Liver (tissue), 9 donors: ENCODE data around the gene STH. TPM values are rescaled to one million over a fixed set of nuclear protein-coding genes. Genes with fewer than 3 reads are reported as not detected.

Experiments used
- DNase-seq: peaks from one replicate; pipeline ENCODE4 v3.0.0-alpha.2; 2017; ENCODE audit warnings: low spot score
- H3K27ac ChIP-seq, 2 donors: one replicate each; pipeline ENCODE4 v1.7.0; 2013; ENCODE audit warnings: inconsistent platforms in 2 of 2, low read length in 2 of 2, control low read depth in 1 of 2, low read depth in 1 of 2, mild to moderate bottlenecking in 1 of 2
- H3K27me3 ChIP-seq, 4 donors: one replicate each; pipeline versions ENCODE4 v1.6.1 to v1.7.0; 2013; ENCODE audit warnings: low read length in 3 of 4, inconsistent platforms in 1 of 4, mild to moderate bottlenecking in 1 of 4, moderate library complexity in 1 of 4; ENCODE audit not compliant: control insufficient read depth in 4 of 4, insufficient read depth in 4 of 4
- H3K36me3 ChIP-seq, 4 donors: one replicate each; pipeline versions ENCODE4 v1.6.1 to v1.7.0; 2013; ENCODE audit warnings: low read length in 3 of 4, mild to moderate bottlenecking in 3 of 4, low read depth in 1 of 4, moderate library complexity in 1 of 4; ENCODE audit not compliant: control insufficient read depth in 4 of 4, insufficient read depth in 3 of 4
- H3K4me1 ChIP-seq, 4 donors: one replicate each; pipeline versions ENCODE4 v1.6.1 to v1.7.0; 2013; ENCODE audit warnings: low read length in 3 of 4, mild to moderate bottlenecking in 3 of 4, moderate library complexity in 1 of 4; ENCODE audit not compliant: control insufficient read depth in 4 of 4, insufficient read depth in 4 of 4
- H3K4me3 ChIP-seq, 3 donors: one replicate each; pipeline versions ENCODE4 v1.6.1 to v1.7.0; 2013; ENCODE audit warnings: low read length in 3 of 3, control low read depth in 1 of 3, low read depth in 1 of 3, mild to moderate bottlenecking in 1 of 3
- H3K9ac ChIP-seq, 2 donors: one replicate each; pipeline ENCODE4 v1.7.0; 2013; ENCODE audit warnings: low read length in 2 of 2, mild to moderate bottlenecking in 2 of 2, moderate library complexity in 2 of 2, control low read depth in 1 of 2, low read depth in 1 of 2
- H3K9me3 ChIP-seq, 4 donors: one replicate each; pipeline versions ENCODE4 v1.6.1 to v1.7.0; 2013; ENCODE audit warnings: low read length in 3 of 4; ENCODE audit not compliant: control insufficient read depth in 4 of 4
- EGR1 ChIP-seq, 2 donors: IDR thresholded peaks; 2 replicates each; pipeline ENCODE4 v1.6.1; 2016 to 2018; ENCODE audit warnings: antibody characterized with exemption in 2 of 2, low read depth in 2 of 2
- FOXA1 ChIP-seq: IDR thresholded peaks from 2 replicates; pipeline ENCODE4 v1.6.1; 2016; ENCODE audit warnings: antibody characterized with exemption
- GABPA ChIP-seq, 2 donors: IDR thresholded peaks in 1 of 2; conservative IDR thresholded peaks in 1 of 2; 2 replicates each; pipeline ENCODE4 v1.6.1; 2016; ENCODE audit warnings: antibody characterized with exemption in 2 of 2, mild to moderate bottlenecking in 1 of 2, moderate library complexity in 1 of 2
- HNF4A ChIP-seq, 2 donors: conservative IDR thresholded peaks; 2 replicates each; pipeline ENCODE4 v1.6.1; 2016; ENCODE audit warnings: antibody characterized with exemption in 2 of 2, mild to moderate bottlenecking in 2 of 2
- HNF4G ChIP-seq: IDR thresholded peaks from 2 replicates; pipeline ENCODE4 v1.6.1; 2016; ENCODE audit warnings: antibody characterized with exemption
- JUND ChIP-seq, 2 donors: IDR thresholded peaks; 2 replicates each; pipeline ENCODE4 v1.6.1; 2016; ENCODE audit warnings: antibody characterized with exemption in 2 of 2
- NR2F2 ChIP-seq: IDR thresholded peaks from 2 replicates; pipeline ENCODE4 v1.6.1; 2016; ENCODE audit warnings: antibody characterized with exemption
- RAD21 ChIP-seq, 2 donors: IDR thresholded peaks; 2 replicates each; pipeline ENCODE4 v1.6.1; 2016; ENCODE audit warnings: antibody characterized with exemption in 2 of 2, mild to moderate bottlenecking in 2 of 2
- RXRA ChIP-seq, 2 donors: IDR thresholded peaks; 2 replicates each; pipeline ENCODE4 v1.6.1; 2017 to 2018; ENCODE audit warnings: antibody characterized with exemption in 2 of 2, mild to moderate bottlenecking in 1 of 2
- SP1 ChIP-seq: IDR thresholded peaks from 2 replicates; pipeline ENCODE4 v1.6.1; 2018; ENCODE audit warnings: antibody characterized with exemption, mild to moderate bottlenecking
- TAF1 ChIP-seq: conservative IDR thresholded peaks from 2 replicates; pipeline ENCODE4 v1.6.1; 2016; ENCODE audit warnings: antibody characterized with exemption, mild to moderate bottlenecking
- YY1 ChIP-seq: IDR thresholded peaks from 2 replicates; pipeline ENCODE4 v1.6.1; 2016; ENCODE audit warnings: antibody characterized with exemption, mild to moderate bottlenecking
- WGBS: extraction: QIAGEN DNeasy Blood & Tissue Kit; methylation state at CpG from one replicate; pipeline ENCODE4 v1.1.7; 2013; 5-methylcytosine and 5-hydroxymethylcytosine counted together
- polyA plus RNA-seq, 2 donors: library from polyadenylated mRNA; stranded (reverse) in 1 of 2; unstranded in 1 of 2; fragments of 200-250 nt in 1 of 2; fragments of >200 nt in 1 of 2; fragmentation: Nextera tagmentation in 1 of 2; extraction: Ambion mirVana in 1 of 2; gene quantifications; one replicate each; pipeline versions ENCODE4 v1.2.1 to v1.2.3, GENCODE V29; 2013 to 2015
- total RNA-seq, 2 donors: library from RNA; depleted of rRNA; stranded (reverse); fragments of >200 nt; gene quantifications; one replicate each; pipeline ENCODE4 v1.2.3, GENCODE V29; 2014
- TF ChIP-seq, protein P1 (sequence below): IDR thresholded peaks from 2 replicates; pipeline ENCODE4 v1.6.1; 2016; ENCODE audit warnings: antibody characterized with exemption
- TF ChIP-seq, protein P2 (sequence below): IDR thresholded peaks from 2 replicates; pipeline ENCODE4 v1.6.1; 2016; ENCODE audit warnings: antibody characterized with exemption
- TF ChIP-seq, protein P3 (sequence below): IDR thresholded peaks from 2 replicates; pipeline ENCODE4 v1.6.1; 2016; ENCODE audit warnings: antibody characterized with exemption, mild to moderate bottlenecking
- TF ChIP-seq, protein P4 (sequence below): IDR thresholded peaks from 2 replicates; pipeline ENCODE4 v1.6.1; 2016; ENCODE audit warnings: antibody characterized with exemption
- TF ChIP-seq, protein P5 (sequence below): fragments of 150-350 bp; IDR thresholded peaks from 2 replicates; pipeline ENCODE4 v1.5.1; 2017; ENCODE audit warnings: improper control_type of control experiment, low read depth, low read length; ENCODE audit not compliant: missing input control
- donor health status: healthy.
- donor health status: healthy.
- donor health status: healthy.
- donor health status: healthy.
- donor health status: healthy.

STH gene
- total and polyA plus RNA-seq, 4 donors: not detected

DNA sequence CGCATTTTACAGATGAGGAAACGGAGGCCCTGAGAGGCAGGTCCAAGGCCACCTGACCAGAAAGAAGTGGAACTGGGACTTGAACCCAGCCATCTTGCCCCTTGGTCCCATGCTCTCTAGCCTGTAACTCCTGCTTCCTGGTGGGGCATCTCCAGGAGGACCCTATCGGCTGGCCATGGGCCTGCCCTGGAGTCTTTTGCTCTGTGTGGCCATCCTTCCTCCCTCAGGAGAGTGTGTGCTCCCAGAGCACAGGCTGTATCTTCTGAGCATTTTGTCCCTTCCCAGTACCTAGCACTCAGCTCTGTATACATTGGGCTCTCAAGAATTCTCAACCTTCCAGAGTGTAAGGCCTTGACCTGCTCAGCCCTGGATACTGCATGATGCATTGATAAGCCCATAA, 28.4 kb upstream of the STH start:
- peaks cover 0 to 3% (median 0%) of the 10 kb centered on the region in 4 donors for H3K27me3 ChIP-seq
- H3K4me1 ChIP-seq: no peaks in the 10 kb centered on the region
- no peak for DNase-seq
- no peak for TF ChIP-seq TAF1
- no peak for TF ChIP-seq HNF4G
- no peak for TF ChIP-seq NR2F2
- TF ChIP-seq, protein P1, sequence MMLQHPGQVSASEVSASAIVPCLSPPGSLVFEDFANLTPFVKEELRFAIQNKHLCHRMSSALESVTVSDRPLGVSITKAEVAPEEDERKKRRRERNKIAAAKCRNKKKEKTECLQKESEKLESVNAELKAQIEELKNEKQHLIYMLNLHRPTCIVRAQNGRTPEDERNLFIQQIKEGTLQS: no peak
- TF ChIP-seq YY1: no peak
- no peak for TF ChIP-seq SP1
- TF ChIP-seq, protein P2, sequence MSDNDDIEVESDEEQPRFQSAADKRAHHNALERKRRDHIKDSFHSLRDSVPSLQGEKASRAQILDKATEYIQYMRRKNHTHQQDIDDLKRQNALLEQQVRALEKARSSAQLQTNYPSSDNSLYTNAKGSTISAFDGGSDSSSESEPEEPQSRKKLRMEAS: no peak
- no peak for TF ChIP-seq HNF4A (conservative IDR thresholded peaks at IDR 0.05)
- TF ChIP-seq GABPA (IDR thresholded peaks at IDR 0.05 in 1 of 2, conservative IDR thresholded peaks at IDR 0.05 in 1 of 2): no peak
- no peak for TF ChIP-seq EGR1 (IDR thresholded peaks at IDR 0.05; ENCODE audit: low read depth in 2 of 2)
- no peak for TF ChIP-seq JUND (IDR thresholded peaks at IDR 0.05)
- TF ChIP-seq, protein P3, sequence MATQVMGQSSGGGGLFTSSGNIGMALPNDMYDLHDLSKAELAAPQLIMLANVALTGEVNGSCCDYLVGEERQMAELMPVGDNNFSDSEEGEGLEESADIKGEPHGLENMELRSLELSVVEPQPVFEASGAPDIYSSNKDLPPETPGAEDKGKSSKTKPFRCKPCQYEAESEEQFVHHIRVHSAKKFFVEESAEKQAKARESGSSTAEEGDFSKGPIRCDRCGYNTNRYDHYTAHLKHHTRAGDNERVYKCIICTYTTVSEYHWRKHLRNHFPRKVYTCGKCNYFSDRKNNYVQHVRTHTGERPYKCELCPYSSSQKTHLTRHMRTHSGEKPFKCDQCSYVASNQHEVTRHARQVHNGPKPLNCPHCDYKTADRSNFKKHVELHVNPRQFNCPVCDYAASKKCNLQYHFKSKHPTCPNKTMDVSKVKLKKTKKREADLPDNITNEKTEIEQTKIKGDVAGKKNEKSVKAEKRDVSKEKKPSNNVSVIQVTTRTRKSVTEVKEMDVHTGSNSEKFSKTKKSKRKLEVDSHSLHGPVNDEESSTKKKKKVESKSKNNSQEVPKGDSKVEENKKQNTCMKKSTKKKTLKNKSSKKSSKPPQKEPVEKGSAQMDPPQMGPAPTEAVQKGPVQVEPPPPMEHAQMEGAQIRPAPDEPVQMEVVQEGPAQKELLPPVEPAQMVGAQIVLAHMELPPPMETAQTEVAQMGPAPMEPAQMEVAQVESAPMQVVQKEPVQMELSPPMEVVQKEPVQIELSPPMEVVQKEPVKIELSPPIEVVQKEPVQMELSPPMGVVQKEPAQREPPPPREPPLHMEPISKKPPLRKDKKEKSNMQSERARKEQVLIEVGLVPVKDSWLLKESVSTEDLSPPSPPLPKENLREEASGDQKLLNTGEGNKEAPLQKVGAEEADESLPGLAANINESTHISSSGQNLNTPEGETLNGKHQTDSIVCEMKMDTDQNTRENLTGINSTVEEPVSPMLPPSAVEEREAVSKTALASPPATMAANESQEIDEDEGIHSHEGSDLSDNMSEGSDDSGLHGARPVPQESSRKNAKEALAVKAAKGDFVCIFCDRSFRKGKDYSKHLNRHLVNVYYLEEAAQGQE: no peak
- no peak for TF ChIP-seq RAD21 (IDR thresholded peaks at IDR 0.05)
- TF ChIP-seq, protein P4, sequence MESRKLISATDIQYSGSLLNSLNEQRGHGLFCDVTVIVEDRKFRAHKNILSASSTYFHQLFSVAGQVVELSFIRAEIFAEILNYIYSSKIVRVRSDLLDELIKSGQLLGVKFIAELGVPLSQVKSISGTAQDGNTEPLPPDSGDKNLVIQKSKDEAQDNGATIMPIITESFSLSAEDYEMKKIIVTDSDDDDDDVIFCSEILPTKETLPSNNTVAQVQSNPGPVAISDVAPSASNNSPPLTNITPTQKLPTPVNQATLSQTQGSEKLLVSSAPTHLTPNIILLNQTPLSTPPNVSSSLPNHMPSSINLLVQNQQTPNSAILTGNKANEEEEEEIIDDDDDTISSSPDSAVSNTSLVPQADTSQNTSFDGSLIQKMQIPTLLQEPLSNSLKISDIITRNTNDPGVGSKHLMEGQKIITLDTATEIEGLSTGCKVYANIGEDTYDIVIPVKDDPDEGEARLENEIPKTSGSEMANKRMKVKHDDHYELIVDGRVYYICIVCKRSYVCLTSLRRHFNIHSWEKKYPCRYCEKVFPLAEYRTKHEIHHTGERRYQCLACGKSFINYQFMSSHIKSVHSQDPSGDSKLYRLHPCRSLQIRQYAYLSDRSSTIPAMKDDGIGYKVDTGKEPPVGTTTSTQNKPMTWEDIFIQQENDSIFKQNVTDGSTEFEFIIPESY: no peak
- TF ChIP-seq RXRA (IDR thresholded peaks at IDR 0.05): no peak
- TF ChIP-seq, protein P5, sequence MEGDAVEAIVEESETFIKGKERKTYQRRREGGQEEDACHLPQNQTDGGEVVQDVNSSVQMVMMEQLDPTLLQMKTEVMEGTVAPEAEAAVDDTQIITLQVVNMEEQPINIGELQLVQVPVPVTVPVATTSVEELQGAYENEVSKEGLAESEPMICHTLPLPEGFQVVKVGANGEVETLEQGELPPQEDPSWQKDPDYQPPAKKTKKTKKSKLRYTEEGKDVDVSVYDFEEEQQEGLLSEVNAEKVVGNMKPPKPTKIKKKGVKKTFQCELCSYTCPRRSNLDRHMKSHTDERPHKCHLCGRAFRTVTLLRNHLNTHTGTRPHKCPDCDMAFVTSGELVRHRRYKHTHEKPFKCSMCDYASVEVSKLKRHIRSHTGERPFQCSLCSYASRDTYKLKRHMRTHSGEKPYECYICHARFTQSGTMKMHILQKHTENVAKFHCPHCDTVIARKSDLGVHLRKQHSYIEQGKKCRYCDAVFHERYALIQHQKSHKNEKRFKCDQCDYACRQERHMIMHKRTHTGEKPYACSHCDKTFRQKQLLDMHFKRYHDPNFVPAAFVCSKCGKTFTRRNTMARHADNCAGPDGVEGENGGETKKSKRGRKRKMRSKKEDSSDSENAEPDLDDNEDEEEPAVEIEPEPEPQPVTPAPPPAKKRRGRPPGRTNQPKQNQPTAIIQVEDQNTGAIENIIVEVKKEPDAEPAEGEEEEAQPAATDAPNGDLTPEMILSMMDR: no peak
- TF ChIP-seq FOXA1: no peak
- no peaks in the 10 kb centered on the region for H3K9me3 ChIP-seq
- H3K27ac ChIP-seq: no peak overlapping the region
- no peak overlapping the region for H3K4me3 ChIP-seq
- no peaks in the 10 kb centered on the region for H3K36me3 ChIP-seq
- no peak overlapping the region for H3K9ac ChIP-seq
- 96% methylated on average over 3 of the region's 3 CpGs for WGBS

DNA sequence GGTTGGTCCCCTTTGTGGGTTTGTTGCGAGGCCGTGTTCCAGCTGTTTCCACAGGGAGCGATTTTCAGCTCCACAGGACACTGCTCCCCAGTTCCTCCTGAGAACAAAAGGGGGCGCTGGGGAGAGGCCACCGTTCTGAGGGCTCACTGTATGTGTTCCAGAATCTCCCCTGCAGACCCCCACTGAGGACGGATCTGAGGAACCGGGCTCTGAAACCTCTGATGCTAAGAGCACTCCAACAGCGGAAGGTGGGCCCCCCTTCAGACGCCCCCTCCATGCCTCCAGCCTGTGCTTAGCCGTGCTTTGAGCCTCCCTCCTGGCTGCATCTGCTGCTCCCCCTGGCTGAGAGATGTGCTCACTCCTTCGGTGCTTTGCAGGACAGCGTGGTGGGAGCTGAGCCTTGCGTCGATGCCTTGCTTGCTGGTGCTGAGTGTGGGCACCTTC, 27.3 kb upstream of the STH start:
- no peaks in the 10 kb centered on the region for H3K36me3 ChIP-seq
- DNase-seq: no peak
- H3K4me1 ChIP-seq: no peaks in the 10 kb centered on the region
- TF ChIP-seq, protein P4: no peak
- no peak for TF ChIP-seq TAF1
- TF ChIP-seq EGR1 (IDR thresholded peaks at IDR 0.05; ENCODE audit: low read depth in 2 of 2): no peak
- H3K4me3 ChIP-seq: no peak overlapping the region
- no peak overlapping the region for H3K9ac ChIP-seq
- WGBS: 55% methylated on average over 14 of the region's 14 CpGs
- H3K27me3 ChIP-seq: peaks cover 0 to 3% (median 0%) of the 10 kb centered on the region in 4 donors
- no peak overlapping the region for H3K27ac ChIP-seq
- no peaks in the 10 kb centered on the region for H3K9me3 ChIP-seq
